Mucosa of rectum (tissue), 2 donors: ENCODE data around the gene PTPRU.
"Not testable (repeated sequence)": the region's sequence is repeated elsewhere in the genome, so short reads cannot be mapped to it uniquely, and the experiment has no call there.

Source experiments
- H3K27ac ChIP-seq, 2 donors: one replicate each; pipeline ENCODE4 v1.7.0; 2013; ENCODE audit warnings: inconsistent platforms in 2 of 2, low read depth in 2 of 2, low read length in 2 of 2
- H3K27me3 ChIP-seq, 2 donors: one replicate each; pipeline ENCODE4 v1.7.0; 2013; ENCODE audit warnings: low read length in 2 of 2; ENCODE audit not compliant: control insufficient read depth in 2 of 2, insufficient read depth in 2 of 2
- H3K36me3 ChIP-seq, 2 donors: one replicate each; pipeline ENCODE4 v1.7.0; 2013; ENCODE audit warnings: low read length in 2 of 2; ENCODE audit not compliant: control insufficient read depth in 2 of 2, insufficient read depth in 2 of 2
- H3K4me1 ChIP-seq, 2 donors: one replicate each; pipeline ENCODE4 v1.7.0; 2013; ENCODE audit warnings: low read length in 2 of 2, mild to moderate bottlenecking in 1 of 2; ENCODE audit not compliant: control insufficient read depth in 2 of 2, insufficient read depth in 2 of 2
- H3K4me3 ChIP-seq, 2 donors: one replicate each; pipeline ENCODE4 v1.7.0; 2013; ENCODE audit warnings: low read length in 2 of 2
- H3K9ac ChIP-seq, 2 donors: one replicate each; pipeline ENCODE4 v1.7.0; 2013; ENCODE audit warnings: low read length in 2 of 2, low read depth in 1 of 2, mild to moderate bottlenecking in 1 of 2
- H3K9me3 ChIP-seq, 2 donors: one replicate each; pipeline ENCODE4 v1.7.0; 2013; ENCODE audit warnings: low read length in 2 of 2; ENCODE audit not compliant: control insufficient read depth in 2 of 2
- donor health status: healthy.
- donor health status: Normal muscosa, but diverticular disease.

The PTPRU gene

GRCh38 chr1:29299446-29299845 lies 63.1 kb downstream of the PTPRU start:
- Histone ChIP-seq H3K9ac (no peak overlapping the region), H3K27ac (no peak overlapping the region), H3K9me3 (no peaks in the 10 kb centered on the region), H3K27me3 (no peaks in the 10 kb centered on the region), H3K36me3 (no peaks in the 10 kb centered on the region), H3K4me3 (no peak overlapping the region), H3K4me1 (no peaks in the 10 kb centered on the region)

- not testable (repeated sequence) for H3K27me3 ChIP-seq, H3K4me1 ChIP-seq, H3K27ac ChIP-seq, H3K4me3 ChIP-seq, H3K36me3 ChIP-seq, H3K9ac ChIP-seq, H3K9me3 ChIP-seq
Measured at GRCh38 chr1:29301732-29302131, 65.4 kb downstream of the PTPRU start.

- H3K9me3 ChIP-seq = no peaks in the 10 kb centered on the region
- no peaks in the 10 kb centered on the region for H3K4me1 ChIP-seq
- no peaks in the 10 kb centered on the region for H3K36me3 ChIP-seq
- no peaks in the 10 kb centered on the region for H3K27me3 ChIP-seq
- H3K9ac ChIP-seq = no peak overlapping the region
- no peak overlapping the region for H3K27ac ChIP-seq
- no peak overlapping the region for H3K4me3 ChIP-seq
Measured at GRCh38 chr1:29303201-29304024, 67.1 kb downstream of the PTPRU start.

- no peaks in the 10 kb centered on the region for H3K4me1 ChIP-seq
- H3K9ac ChIP-seq = no peak overlapping the region
- H3K9me3 ChIP-seq = no peaks in the 10 kb centered on the region
- no peak overlapping the region for H3K4me3 ChIP-seq
- no peak overlapping the region for H3K27ac ChIP-seq
- no peaks in the 10 kb centered on the region for H3K27me3 ChIP-seq
- no peaks in the 10 kb centered on the region for H3K36me3 ChIP-seq
Measured at GRCh38 chr1:29304025-29304684, 67.8 kb downstream of the PTPRU start.

GRCh38 chr1:29305943-29306342 lies 69.6 kb downstream of the PTPRU start:
- Histone ChIP-seq H3K36me3 (no peaks in the 10 kb centered on the region), H3K4me1 (no peaks in the 10 kb centered on the region), H3K27ac (no peak overlapping the region), H3K4me3 (no peak overlapping the region), H3K9me3 (no peaks in the 10 kb centered on the region), H3K27me3 (no peaks in the 10 kb centered on the region), H3K9ac (no peak overlapping the region)

- Histone ChIP-seq H3K27ac (no peak overlapping the region), H3K27me3 (no peaks in the 10 kb centered on the region), H3K4me3 (no peak overlapping the region), H3K4me1 (no peaks in the 10 kb centered on the region), H3K36me3 (no peaks in the 10 kb centered on the region), H3K9me3 (no peaks in the 10 kb centered on the region), H3K9ac (no peak overlapping the region)
Measured at GRCh38 chr1:29306471-29307140, 70.3 kb downstream of the PTPRU start.

GRCh38 chr1:29309075-29309474 lies 72.8 kb downstream of the PTPRU start:
- no peaks in the 10 kb centered on the region for H3K4me1 ChIP-seq
- no peak overlapping the region for H3K9ac ChIP-seq
- H3K4me3 ChIP-seq = no peak overlapping the region
- H3K27me3 ChIP-seq = no peaks in the 10 kb centered on the region
- H3K27ac ChIP-seq = no peak overlapping the region
- H3K36me3 ChIP-seq = no peaks in the 10 kb centered on the region
- no peaks in the 10 kb centered on the region for H3K9me3 ChIP-seq

- Histone ChIP-seq H3K4me3 (no peak overlapping the region), H3K27me3 (no peaks in the 10 kb centered on the region), H3K9me3 (no peaks in the 10 kb centered on the region), H3K9ac (no peak overlapping the region), H3K27ac (no peak overlapping the region), H3K36me3 (no peaks in the 10 kb centered on the region), H3K4me1 (no peaks in the 10 kb centered on the region)
Measured at GRCh38 chr1:29309621-29310020, 73.3 kb downstream of the PTPRU start.

- Histone ChIP-seq H3K9ac (no peak overlapping the region), H3K27ac (no peak overlapping the region), H3K36me3 (no peaks in the 10 kb centered on the region), H3K4me1 (no peaks in the 10 kb centered on the region), H3K4me3 (no peak overlapping the region), H3K9me3 (no peaks in the 10 kb centered on the region), H3K27me3 (no peaks in the 10 kb centered on the region)
Measured at GRCh38 chr1:29310616-29311180, 74.4 kb downstream of the PTPRU start.
